ENCODE measurements around the gene PEF1. TPM values are rescaled to one million over a fixed set of nuclear protein-coding genes. Genes with fewer than 3 reads are reported as not detected.
A peak's percentile ranks its signal among the peaks of the same experiment; 100 is the strongest.

The PEF1 gene
- total RNA-seq, 1 donor from 2014 or later: 44.9 TPM

DNA sequence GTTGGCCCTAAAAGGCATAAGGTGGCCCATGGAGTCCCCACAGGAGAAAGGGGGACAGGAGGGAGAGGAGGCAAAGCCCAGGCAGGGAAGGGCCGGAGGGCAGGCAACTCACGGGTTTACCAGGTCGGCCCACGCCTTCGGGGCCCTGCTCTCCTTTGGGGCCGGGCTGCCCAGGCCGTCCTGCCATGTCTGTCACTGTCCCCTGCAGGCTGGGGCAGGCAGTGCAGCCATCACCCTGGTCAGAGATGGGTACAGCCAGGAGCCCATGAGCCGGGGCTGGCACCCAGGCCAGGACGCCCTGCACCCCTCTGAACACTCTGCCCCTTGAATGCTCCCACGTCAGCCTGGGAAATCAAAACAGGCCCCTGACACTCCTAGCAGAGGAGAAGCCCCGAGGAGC is 39.3 kb upstream of the PEF1 start:
- no peaks in the 10 kb centered on the region for H3K27me3 ChIP-seq (ENCODE audit: control insufficient read depth in 3 of 3, insufficient read depth in 3 of 3, low read length in 3 of 3)
- H3K9me3 ChIP-seq (ENCODE audit: control insufficient read depth in 3 of 3, low read length in 3 of 3): no peaks in the 10 kb centered on the region
- no peak overlapping the region for H3K27ac ChIP-seq (ENCODE audit: low read depth, low read length)
- H3K4me1 ChIP-seq (ENCODE audit: control insufficient read depth in 3 of 3, insufficient read depth in 3 of 3, low read length in 3 of 3): no peaks in the 10 kb centered on the region
- H3K36me3 ChIP-seq (ENCODE audit: control insufficient read depth in 3 of 3, insufficient read depth in 3 of 3, low read length in 3 of 3): peaks cover 0 to 7% (median 2%) of the 10 kb centered on the region in 3 donors
- H3K4me3 ChIP-seq (ENCODE audit: low read length in 3 of 3): no peak overlapping the region
- H3K9ac ChIP-seq (ENCODE audit: low read depth in 1 of 3, low read length in 3 of 3): no peak overlapping the region

DNA sequence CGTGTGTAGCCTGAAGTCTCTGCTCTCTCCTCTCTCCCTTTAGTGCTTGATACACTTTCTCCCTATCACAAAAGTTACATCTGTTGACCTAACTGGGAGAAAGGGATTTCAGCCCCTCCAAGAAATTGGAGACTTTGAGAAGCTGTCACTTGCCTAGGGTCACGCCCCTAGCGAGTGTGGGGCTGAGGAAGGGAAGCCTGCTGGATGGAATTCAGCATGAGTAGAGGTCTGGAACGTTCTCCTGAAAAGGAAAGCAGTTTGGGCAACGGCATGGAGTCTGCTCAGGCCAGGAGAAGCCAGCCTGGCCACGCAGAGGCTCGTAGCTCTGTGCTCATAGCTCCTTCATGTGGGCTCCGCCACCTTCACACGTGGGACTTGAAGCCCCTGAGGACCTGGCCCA is 36.7 kb upstream of the PEF1 start:
- no peak overlapping the region for H3K27ac ChIP-seq (ENCODE audit: low read depth, low read length)
- H3K27me3 ChIP-seq (ENCODE audit: control insufficient read depth in 3 of 3, insufficient read depth in 3 of 3, low read length in 3 of 3): no peaks in the 10 kb centered on the region
- H3K4me3 ChIP-seq (ENCODE audit: low read length in 3 of 3): no peak overlapping the region
- no peaks in the 10 kb centered on the region for H3K9me3 ChIP-seq (ENCODE audit: control insufficient read depth in 3 of 3, low read length in 3 of 3)
- no peak overlapping the region for H3K9ac ChIP-seq (ENCODE audit: low read depth in 1 of 3, low read length in 3 of 3)
- H3K36me3 ChIP-seq (ENCODE audit: control insufficient read depth in 3 of 3, insufficient read depth in 3 of 3, low read length in 3 of 3): peaks cover 0 to 7% (median 2%) of the 10 kb centered on the region in 3 donors
- H3K4me1 ChIP-seq (ENCODE audit: control insufficient read depth in 3 of 3, insufficient read depth in 3 of 3, low read length in 3 of 3): no peaks in the 10 kb centered on the region

DNA sequence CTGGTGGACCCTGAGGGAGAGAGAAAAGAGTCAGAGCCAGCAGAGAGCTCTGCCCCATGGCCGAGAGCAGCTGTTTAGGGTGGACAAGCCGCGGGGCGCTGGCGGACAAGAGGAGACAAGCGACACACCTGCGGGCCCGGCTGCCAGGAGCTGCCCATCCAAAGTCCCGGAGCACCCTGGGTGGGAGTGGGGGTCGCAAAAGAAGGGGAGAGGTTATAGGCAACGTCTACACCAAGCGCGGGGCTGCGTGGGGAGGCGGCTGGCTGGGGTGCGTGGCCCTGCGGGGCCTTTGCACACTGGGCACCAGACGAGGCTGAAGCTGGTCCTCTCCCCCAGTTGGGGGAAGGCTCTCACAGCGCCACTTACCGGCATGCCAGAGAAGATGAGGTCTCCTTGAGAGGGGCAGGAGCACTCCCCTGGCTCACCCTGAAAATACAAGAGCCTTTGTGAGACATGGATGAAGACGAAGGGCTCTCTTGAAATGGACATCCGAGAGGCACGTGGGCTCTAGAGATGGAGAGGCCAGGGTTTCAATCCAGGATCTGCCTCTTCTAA is 35.1 kb upstream of the PEF1 start:
- H3K27me3 ChIP-seq (ENCODE audit: control insufficient read depth in 3 of 3, insufficient read depth in 3 of 3, low read length in 3 of 3): no peaks in the 10 kb centered on the region
- no peak overlapping the region for H3K4me3 ChIP-seq (ENCODE audit: low read length in 3 of 3)
- no peak overlapping the region for H3K27ac ChIP-seq (ENCODE audit: low read depth, low read length)
- peaks cover 0 to 5% (median 2%) of the 10 kb centered on the region in 3 donors for H3K36me3 ChIP-seq (ENCODE audit: control insufficient read depth in 3 of 3, insufficient read depth in 3 of 3, low read length in 3 of 3)
- no peaks in the 10 kb centered on the region for H3K9me3 ChIP-seq (ENCODE audit: control insufficient read depth in 3 of 3, low read length in 3 of 3)
- peaks cover 7 to 8% (median 7%) of the 10 kb centered on the region in 3 donors for H3K4me1 ChIP-seq (ENCODE audit: control insufficient read depth in 3 of 3, insufficient read depth in 3 of 3, low read length in 3 of 3)
- H3K9ac ChIP-seq (ENCODE audit: low read depth in 1 of 3, low read length in 3 of 3): no peak overlapping the region

DNA sequence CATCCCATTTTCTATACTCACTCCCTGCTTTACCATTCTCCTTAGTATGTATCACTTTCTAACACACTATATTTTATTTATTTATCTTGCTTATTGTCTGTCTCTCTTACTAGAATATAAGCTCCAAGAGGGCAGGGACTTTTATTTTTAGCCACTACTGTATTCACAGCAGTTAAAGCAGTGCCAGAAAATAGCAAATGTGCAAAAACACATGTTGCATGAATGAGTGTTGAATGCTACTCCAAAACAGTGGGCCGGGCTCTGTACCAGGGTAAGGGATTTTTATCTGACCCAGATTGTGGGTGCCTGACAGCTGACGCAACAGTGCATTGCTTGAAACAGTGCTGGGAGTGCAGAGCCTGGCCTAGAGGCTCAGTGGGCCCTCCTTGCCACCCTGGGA is 34.4 kb upstream of the PEF1 start:
- no peak overlapping the region for H3K4me3 ChIP-seq (ENCODE audit: low read length in 3 of 3)
- H3K4me1 ChIP-seq (ENCODE audit: control insufficient read depth in 3 of 3, insufficient read depth in 3 of 3, low read length in 3 of 3): peaks cover 11 to 14% (median 12%) of the 10 kb centered on the region in 3 donors
- H3K9ac ChIP-seq (ENCODE audit: low read depth in 1 of 3, low read length in 3 of 3): no peak overlapping the region
- no peak overlapping the region for H3K27ac ChIP-seq (ENCODE audit: low read depth, low read length)
- no peaks in the 10 kb centered on the region for H3K27me3 ChIP-seq (ENCODE audit: control insufficient read depth in 3 of 3, insufficient read depth in 3 of 3, low read length in 3 of 3)
- peaks cover 0 to 5% (median 2%) of the 10 kb centered on the region in 3 donors for H3K36me3 ChIP-seq (ENCODE audit: control insufficient read depth in 3 of 3, insufficient read depth in 3 of 3, low read length in 3 of 3)
- H3K9me3 ChIP-seq (ENCODE audit: control insufficient read depth in 3 of 3, low read length in 3 of 3): no peaks in the 10 kb centered on the region

DNA sequence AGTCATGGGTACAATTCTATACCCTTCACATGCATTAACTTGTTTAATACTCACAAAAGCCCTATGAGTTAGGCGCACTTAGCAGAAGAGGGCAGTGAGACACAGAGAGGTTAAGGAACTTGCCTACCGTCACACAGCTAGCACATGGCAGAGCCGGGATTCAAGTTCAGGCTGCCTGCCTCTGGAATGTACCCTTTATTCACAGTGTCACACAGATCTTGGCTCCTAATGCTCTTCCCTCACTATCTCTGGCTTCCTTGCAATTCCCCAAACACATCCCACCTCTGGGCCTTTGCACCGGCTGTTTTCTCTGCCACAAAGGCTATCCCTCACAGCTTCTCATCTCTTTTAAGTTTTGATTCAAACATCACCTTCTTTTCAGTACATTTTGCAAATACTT is 34.0 kb upstream of the PEF1 start:
- H3K9ac ChIP-seq (ENCODE audit: low read depth in 1 of 3, low read length in 3 of 3): no peak overlapping the region
- peaks cover 15 to 18% (median 16%) of the 10 kb centered on the region in 3 donors for H3K4me1 ChIP-seq (ENCODE audit: control insufficient read depth in 3 of 3, insufficient read depth in 3 of 3, low read length in 3 of 3)
- H3K4me3 ChIP-seq (ENCODE audit: low read length in 3 of 3): no peak overlapping the region
- peaks cover 0 to 5% (median 2%) of the 10 kb centered on the region in 3 donors for H3K36me3 ChIP-seq (ENCODE audit: control insufficient read depth in 3 of 3, insufficient read depth in 3 of 3, low read length in 3 of 3)
- no peaks in the 10 kb centered on the region for H3K27me3 ChIP-seq (ENCODE audit: control insufficient read depth in 3 of 3, insufficient read depth in 3 of 3, low read length in 3 of 3)
- no peaks in the 10 kb centered on the region for H3K9me3 ChIP-seq (ENCODE audit: control insufficient read depth in 3 of 3, low read length in 3 of 3)
- no peak overlapping the region for H3K27ac ChIP-seq (ENCODE audit: low read depth, low read length)

DNA sequence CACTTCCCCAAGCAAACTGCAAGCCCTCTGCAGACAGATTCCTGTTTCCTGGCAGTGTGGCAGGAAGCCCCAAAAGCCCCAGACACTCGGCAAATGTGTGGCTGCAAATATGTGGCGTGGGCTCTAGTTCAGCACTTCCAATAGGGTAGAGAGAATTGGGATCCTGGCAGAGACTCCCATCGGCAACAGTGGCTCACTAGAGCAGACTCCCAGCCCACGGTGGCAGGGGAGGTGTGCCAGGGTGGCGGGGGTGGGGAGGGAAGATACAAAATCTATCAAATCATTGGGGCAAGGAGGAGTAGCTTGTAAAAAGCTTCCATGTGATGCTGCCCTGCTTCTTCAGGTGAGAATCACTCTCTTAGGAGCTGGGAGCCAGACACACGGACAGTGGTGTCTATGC is 33.3 kb upstream of the PEF1 start:
- Histone ChIP-seq H3K27ac (ENCODE audit: low read depth, low read length) (no peak overlapping the region), H3K4me1 (ENCODE audit: control insufficient read depth in 3 of 3, insufficient read depth in 3 of 3, low read length in 3 of 3) (peaks cover 22 to 25% (median 24%) of the 10 kb centered on the region in 3 donors), H3K9me3 (ENCODE audit: control insufficient read depth in 3 of 3, low read length in 3 of 3) (no peaks in the 10 kb centered on the region), H3K27me3 (ENCODE audit: control insufficient read depth in 3 of 3, insufficient read depth in 3 of 3, low read length in 3 of 3) (no peaks in the 10 kb centered on the region), H3K4me3 (ENCODE audit: low read length in 3 of 3) (no peak overlapping the region), H3K36me3 (ENCODE audit: control insufficient read depth in 3 of 3, insufficient read depth in 3 of 3, low read length in 3 of 3) (peaks cover 0 to 5% (median 2%) of the 10 kb centered on the region in 3 donors), H3K9ac (ENCODE audit: low read depth in 1 of 3, low read length in 3 of 3) (no peak overlapping the region)

DNA sequence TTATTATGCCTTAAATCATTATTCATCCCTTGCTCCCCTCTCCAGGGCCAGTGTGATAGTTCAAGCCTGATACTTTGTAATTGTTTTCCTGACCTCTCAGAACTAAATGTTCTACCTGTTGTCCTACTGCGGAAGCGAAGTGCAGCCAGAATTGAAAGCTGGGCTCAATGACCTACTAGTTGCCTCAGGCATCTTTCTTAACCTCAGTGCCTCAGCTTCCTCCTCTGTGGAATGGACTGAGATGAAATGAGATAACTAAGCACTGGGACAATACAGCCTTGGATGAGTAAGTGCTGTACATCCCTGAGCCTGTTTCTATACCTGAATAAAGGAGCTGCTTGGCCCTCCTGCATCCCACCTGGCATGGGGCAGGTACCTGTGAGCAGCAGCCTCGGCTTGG is 32.7 kb upstream of the PEF1 start:
- Histone ChIP-seq H3K9ac (ENCODE audit: low read depth in 1 of 3, low read length in 3 of 3) (no peak overlapping the region), H3K27me3 (ENCODE audit: control insufficient read depth in 3 of 3, insufficient read depth in 3 of 3, low read length in 3 of 3) (no peaks in the 10 kb centered on the region), H3K9me3 (ENCODE audit: control insufficient read depth in 3 of 3, low read length in 3 of 3) (no peaks in the 10 kb centered on the region), H3K4me3 (ENCODE audit: low read length in 3 of 3) (no peak overlapping the region), H3K4me1 (ENCODE audit: control insufficient read depth in 3 of 3, insufficient read depth in 3 of 3, low read length in 3 of 3) (peaks cover 28 to 31% (median 29%) of the 10 kb centered on the region in 3 donors), H3K36me3 (ENCODE audit: control insufficient read depth in 3 of 3, insufficient read depth in 3 of 3, low read length in 3 of 3) (peaks cover 0 to 4% (median 2%) of the 10 kb centered on the region in 3 donors), H3K27ac (ENCODE audit: low read depth, low read length) (no peak overlapping the region)

DNA sequence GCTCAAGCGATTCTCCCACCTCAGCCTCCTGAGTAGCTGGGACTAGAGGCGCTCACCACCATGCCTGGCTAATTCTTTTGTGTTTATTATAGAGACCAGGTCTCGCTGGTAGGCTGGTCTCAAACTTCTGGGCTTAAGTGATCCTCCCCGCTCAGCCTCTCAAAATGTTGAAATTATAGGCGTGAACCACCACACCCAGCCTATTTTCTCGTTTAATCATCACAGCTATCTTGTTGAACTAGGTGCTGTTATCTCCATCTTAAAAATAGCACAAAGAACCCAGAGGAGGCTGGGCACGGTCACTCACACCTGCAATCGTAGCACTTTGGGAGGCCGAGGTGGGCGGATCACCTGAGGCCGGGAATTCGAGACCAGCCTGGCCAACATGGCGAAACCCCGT is 31.1 kb upstream of the PEF1 start:
- H3K9me3 ChIP-seq (ENCODE audit: control insufficient read depth in 3 of 3, low read length in 3 of 3): no peaks in the 10 kb centered on the region
- H3K27ac ChIP-seq (ENCODE audit: low read depth, low read length): no peak overlapping the region
- peaks cover 42 to 44% (median 44%) of the 10 kb centered on the region in 3 donors for H3K4me1 ChIP-seq (ENCODE audit: control insufficient read depth in 3 of 3, insufficient read depth in 3 of 3, low read length in 3 of 3)
- no peaks in the 10 kb centered on the region for H3K27me3 ChIP-seq (ENCODE audit: control insufficient read depth in 3 of 3, insufficient read depth in 3 of 3, low read length in 3 of 3)
- no peak overlapping the region for H3K9ac ChIP-seq (ENCODE audit: low read depth in 1 of 3, low read length in 3 of 3)
- H3K36me3 ChIP-seq (ENCODE audit: control insufficient read depth in 3 of 3, insufficient read depth in 3 of 3, low read length in 3 of 3): peaks cover 0 to 2% (median 2%) of the 10 kb centered on the region in 3 donors
- no peak overlapping the region for H3K4me3 ChIP-seq (ENCODE audit: low read length in 3 of 3)

DNA sequence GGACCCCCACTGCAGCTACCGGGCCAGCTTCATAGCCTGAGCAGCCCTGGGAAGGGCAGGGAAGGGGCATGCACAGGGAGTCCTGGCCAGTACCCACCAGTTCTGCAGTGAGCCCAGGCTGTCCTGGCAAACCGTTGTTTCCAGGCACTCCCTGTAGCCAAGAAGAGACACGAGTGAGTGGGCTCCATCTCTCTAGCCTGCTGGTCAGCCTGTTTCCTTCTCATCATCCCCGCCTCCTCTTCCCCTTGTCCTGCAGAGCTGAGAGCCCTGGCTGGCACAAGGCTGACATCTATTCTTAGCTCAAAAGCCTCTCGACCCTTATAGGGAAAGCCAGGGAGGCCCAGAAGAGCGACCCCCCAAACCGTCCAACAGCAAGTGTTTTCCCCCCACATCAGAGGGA is 30.5 kb upstream of the PEF1 start:
- peaks cover 0 to 2% (median under 1%) of the 10 kb centered on the region in 3 donors for H3K36me3 ChIP-seq (ENCODE audit: control insufficient read depth in 3 of 3, insufficient read depth in 3 of 3, low read length in 3 of 3)
- H3K4me1 ChIP-seq (ENCODE audit: control insufficient read depth in 3 of 3, insufficient read depth in 3 of 3, low read length in 3 of 3): peaks cover 48 to 50% (median 50%) of the 10 kb centered on the region in 3 donors
- no peaks in the 10 kb centered on the region for H3K9me3 ChIP-seq (ENCODE audit: control insufficient read depth in 3 of 3, low read length in 3 of 3)
- peak overlapping the region in 2 of 3 donors; percentile 35 to 40 for H3K4me3 ChIP-seq (ENCODE audit: low read length in 3 of 3)
- no peaks in the 10 kb centered on the region for H3K27me3 ChIP-seq (ENCODE audit: control insufficient read depth in 3 of 3, insufficient read depth in 3 of 3, low read length in 3 of 3)
- H3K27ac ChIP-seq (ENCODE audit: low read depth, low read length): no peak overlapping the region
- peak overlapping the region in 1 of 3 donors; percentile 25 for H3K9ac ChIP-seq (ENCODE audit: low read depth in 1 of 3, low read length in 3 of 3)

DNA sequence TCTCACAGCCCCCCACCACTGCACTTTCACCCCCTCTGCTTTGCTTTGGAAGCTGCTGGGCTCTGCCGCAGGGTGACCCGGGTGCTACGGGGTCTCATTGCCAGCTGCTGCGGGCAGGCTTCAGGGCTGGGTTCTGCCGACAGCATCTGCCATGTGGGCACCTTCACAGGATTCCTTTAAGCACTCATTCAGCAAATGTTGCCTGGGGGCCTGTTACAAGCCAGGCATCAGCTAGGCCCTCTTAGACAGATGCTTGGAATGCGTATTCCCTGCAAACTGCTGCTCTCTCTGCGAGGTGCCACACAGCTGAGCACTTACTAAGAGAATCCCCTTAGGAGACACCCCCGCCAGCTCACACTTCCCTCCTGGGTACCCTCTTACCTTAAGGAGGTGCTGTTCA is 29.9 kb upstream of the PEF1 start:
- no peaks in the 10 kb centered on the region for H3K9me3 ChIP-seq (ENCODE audit: control insufficient read depth in 3 of 3, low read length in 3 of 3)
- H3K27ac ChIP-seq (ENCODE audit: low read depth, low read length): no peak overlapping the region
- no peaks in the 10 kb centered on the region for H3K27me3 ChIP-seq (ENCODE audit: control insufficient read depth in 3 of 3, insufficient read depth in 3 of 3, low read length in 3 of 3)
- no peak overlapping the region for H3K4me3 ChIP-seq (ENCODE audit: low read length in 3 of 3)
- H3K36me3 ChIP-seq (ENCODE audit: control insufficient read depth in 3 of 3, insufficient read depth in 3 of 3, low read length in 3 of 3): no peaks in the 10 kb centered on the region
- H3K9ac ChIP-seq (ENCODE audit: low read depth in 1 of 3, low read length in 3 of 3): peak overlapping the region in 2 of 3 donors; percentile 12 to 25
- peaks cover 53 to 55% (median 55%) of the 10 kb centered on the region in 3 donors for H3K4me1 ChIP-seq (ENCODE audit: control insufficient read depth in 3 of 3, insufficient read depth in 3 of 3, low read length in 3 of 3)
